Measurements from ENCODE around the gene CARMIL1. TPM values are rescaled to one million over a fixed set of nuclear protein-coding genes. Genes with fewer than 3 reads are reported as not detected.

Gene CARMIL1
- total and polyA plus RNA-seq, 2 of the 8 experiments (the other 6 are each of a cell fraction or from before 2014, with no cell fraction given) = 20.3 to 40.4 TPM

DNA sequence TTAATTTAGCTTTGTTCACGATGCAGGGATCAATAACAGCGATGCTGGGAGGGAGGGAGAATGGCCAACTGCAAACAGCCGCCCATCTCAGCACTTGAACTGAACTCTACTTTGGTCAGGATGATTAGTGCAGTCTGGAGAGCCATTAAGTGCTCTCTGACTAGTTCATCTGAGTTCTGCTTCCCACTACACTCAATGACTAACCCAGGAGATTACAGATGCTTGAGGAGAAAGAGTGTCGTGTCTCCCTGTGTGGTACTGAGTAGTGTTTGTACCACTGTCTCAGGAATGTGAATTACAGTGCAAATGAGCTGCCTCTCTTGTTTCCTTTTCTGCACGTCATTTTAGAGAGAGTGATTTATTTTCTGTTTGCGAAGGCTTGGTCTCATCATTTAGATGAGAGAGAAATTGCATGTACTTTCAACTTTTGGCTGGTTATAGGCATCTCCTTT is 23.5 kb downstream of the CARMIL1 start:
- Histone ChIP-seq H3K79me2 (ENCODE audit: control insufficient read depth in 1 of 2, insufficient read depth in 2 of 2, low read length in 2 of 2) (peaks cover 2 to 96% of the 10 kb centered on the region in 2 experiments; a peak in 3 of 4 replicates), H3K9me3 (ENCODE audit: insufficient read depth in 2 of 2, low read depth in 1 of 2, low read length in 1 of 2) (no peaks in the 10 kb centered on the region), H2BK5ac (ENCODE audit: low read depth, low read length) (no peak overlapping the region), H3K23ac (ENCODE audit: insufficient read length) (no peak overlapping the region), H3K18ac (ENCODE audit: extremely low read depth, low read length) (no peak overlapping the region), H2AFZ (ENCODE audit: low read length) (no peak overlapping the region), H2BK15ac (ENCODE audit: low read length) (no peak overlapping the region), H3K14ac (ENCODE audit: insufficient read length) (no peak overlapping the region), H3K4me3 (ENCODE audit: extremely low read depth in 1 of 4, insufficient read depth in 2 of 4, low read depth in 3 of 4, low read length in 4 of 4) (no peak overlapping the region), H3K23me2 (ENCODE audit: low read depth, low read length) (no peaks in the 10 kb centered on the region), H3K4ac (replicated peaks; ENCODE audit: insufficient read length, low read depth, low read length) (no peak overlapping the region), H2BK120ac (replicated peaks; ENCODE audit: low read depth, low read length) (no peak overlapping the region), H3K4me1 (replicated peaks in 1 of 4; ENCODE audit: control insufficient read depth in 3 of 4, insufficient read depth in 4 of 4, low read length in 3 of 4) (peaks cover 0 to 7% (median 4%) of the 10 kb centered on the region in 4 experiments; a peak in 3 of 7 replicates), H3K79me1 (ENCODE audit: low read depth, low read length) (peaks cover 9% of the 10 kb centered on the region), H3K36me3 (ENCODE audit: control insufficient read depth in 2 of 4, insufficient read depth in 4 of 4, low read length in 3 of 4) (no peaks in the 10 kb centered on the region; a peak in 1 of 8 replicates), H3K4me2 (ENCODE audit: insufficient read depth in 1 of 2, low read depth in 2 of 2, low read length in 2 of 2) (no peak overlapping the region), H3K56ac (replicated peaks; ENCODE audit: insufficient read length, low read depth, low read length) (no peak overlapping the region), H2BK20ac (ENCODE audit: low read length) (no peak overlapping the region), H4K8ac (ENCODE audit: extremely low read depth, insufficient read depth, low read length) (no peak overlapping the region), H3K9ac (replicated peaks in 1 of 4; ENCODE audit: extremely low read depth in 1 of 4, low read depth in 3 of 4, low read length in 3 of 4) (no peak overlapping the region), H2BK12ac (ENCODE audit: low read depth, low read length) (no peak overlapping the region), H2AK5ac (ENCODE audit: low read depth, low read length) (no peak overlapping the region), H3K27ac (ENCODE audit: low read depth, low read length) (no peak overlapping the region), H4K20me1 (replicated peaks in 1 of 2; ENCODE audit: control insufficient read depth in 1 of 2, insufficient read depth in 2 of 2, low read length in 2 of 2) (peaks cover 2 to 8% of the 10 kb centered on the region in 2 experiments), H3K27me3 (replicated peaks in 1 of 4; ENCODE audit: control insufficient read depth in 3 of 4, extremely low read depth in 1 of 4, insufficient read depth in 3 of 4, low read length in 3 of 4) (no peaks in the 10 kb centered on the region), H4K91ac (replicated peaks; ENCODE audit: insufficient read length, low read length) (no peak overlapping the region), H4K5ac (ENCODE audit: insufficient read length, low read depth, low read length) (no peak overlapping the region)
- DNase-seq (ENCODE audit: low read depth in 1 of 2, low spot score in 2 of 2) (no peak), FAIRE-seq (no peak)
- POLR2A ChIA-PET (ENCODE audit: partially characterized antibody) = no interaction called here
- CTCF ChIA-PET (ENCODE audit: partially characterized antibody) = interaction anchor here (1.0 to 4.0 kb wide), 2 partner anchors 11 to 24 kb away, joined by 3 to 11 read pairs; partner anchors contain the start of gene CARMIL1
- WGBS, 2 experiments (ENCODE audit: extremely low coverage in 1 of 2, insufficient coverage in 1 of 2, insufficient read length in 1 of 2, insufficient replicate concordance in 2 of 2, low coverage in 1 of 2, low lambda C conversion rate in 2 of 2, missing lambda C conversion rate in 1 of 2) = 84% methylated on average over 6 of the region's 6 CpGs; no CpG with 5 or more reads in 1 of the 2 experiments
- TF ChIP-seq PHF8 (conservative IDR thresholded peaks at IDR 0.05; ENCODE audit: low read depth, low read length) = no peak
- TF ChIP-seq FOSL1 (IDR thresholded peaks at IDR 0.05; ENCODE audit: insufficient read depth, low read depth, low read length) = no peak
- no peak for TF ChIP-seq RXRA (IDR thresholded peaks at IDR 0.05; ENCODE audit: insufficient read depth, low read depth, low read length)
- TF ChIP-seq CEBPB (IDR thresholded peaks at IDR 0.05; ENCODE audit: low read depth, low read length) = no peak
- no peak for TF ChIP-seq BCL11A (IDR thresholded peaks at IDR 0.05; ENCODE audit: low read depth in 2 of 2, low read length in 2 of 2)
- no peak for TF ChIP-seq SIRT6 (IDR thresholded peaks at IDR 0.05; ENCODE audit: low read length)
- TF ChIP-seq ATF3 (IDR thresholded peaks at IDR 0.05; ENCODE audit: insufficient read depth, low read depth, low read length) = no peak
- no peak for TF ChIP-seq KDM4A (IDR thresholded peaks at IDR 0.05; ENCODE audit: low read depth, low read length, severe bottlenecking)
- no peak for TF ChIP-seq SP2 (IDR thresholded peaks at IDR 0.05; ENCODE audit: low read length)
- TF ChIP-seq TCF12 (IDR thresholded peaks at IDR 0.05; ENCODE audit: low read depth, low read length) = no peak
- no peak for TF ChIP-seq HDAC6 (IDR thresholded peaks at IDR 0.05; ENCODE audit: low read depth, low read length)
- TF ChIP-seq JUND (IDR thresholded peaks at IDR 0.05; ENCODE audit: low read length) = no peak
- no peak for TF ChIP-seq MAX (IDR thresholded peaks at IDR 0.05)
- TF ChIP-seq CBX8 (IDR thresholded peaks at IDR 0.05; ENCODE audit: borderline replicate concordance, low read depth, low read length) = no peak

All from H1 (cell line).